DND-41 (cell line): Measurements from ENCODE around the gene B4GALT3.

Experiments used
- EZH2 ChIP-seq: IDR thresholded peaks from 3 replicates; pipeline ENCODE4 v1.6.1; 2012; ENCODE audit warnings: borderline replicate concordance, low read depth, mild to moderate bottlenecking, moderate library complexity, low read length, inconsistent platforms; ENCODE audit not compliant: severe bottlenecking
- TF ChIP-seq, protein P1 (sequence below): IDR thresholded peaks from 2 replicates; pipeline ENCODE4 v1.5.1; 2012; ENCODE audit warnings: borderline replicate concordance, low read length, moderate library complexity, mild to moderate bottlenecking; ENCODE audit not compliant: poor library complexity, severe bottlenecking; ENCODE audit errors: extremely low read depth

DNA sequence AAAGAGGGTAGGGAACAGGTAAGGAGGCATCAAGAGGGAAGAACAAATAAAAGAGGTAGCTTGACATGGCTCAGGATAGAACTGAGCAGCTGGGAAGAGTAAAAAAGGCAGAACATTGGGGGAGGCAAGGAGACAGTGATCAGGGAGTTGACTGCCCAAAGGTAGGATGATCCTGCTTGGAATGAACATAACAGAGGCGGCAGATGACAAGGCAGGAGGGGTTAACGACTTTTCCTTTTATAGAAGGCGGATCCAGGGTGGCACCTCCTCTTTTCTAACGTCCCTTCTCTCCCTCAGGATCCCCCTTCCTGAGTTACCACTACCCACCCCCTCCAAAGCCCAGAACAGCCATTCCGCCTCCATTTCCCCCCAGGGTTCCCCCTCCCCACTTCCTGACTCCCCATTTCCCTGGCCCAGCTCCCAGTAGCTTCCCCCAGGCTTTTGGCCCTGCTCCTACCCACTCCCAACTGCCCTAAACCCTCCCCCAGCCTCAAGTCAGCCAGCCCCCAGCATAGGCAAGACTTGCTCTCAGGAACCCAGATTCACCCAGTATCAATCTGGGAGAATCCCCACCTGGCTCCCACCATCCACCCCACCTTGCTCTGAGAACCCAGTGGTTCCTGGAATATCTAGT lies 22.3 kb upstream of the B4GALT3 start:
- TF ChIP-seq, protein P1, sequence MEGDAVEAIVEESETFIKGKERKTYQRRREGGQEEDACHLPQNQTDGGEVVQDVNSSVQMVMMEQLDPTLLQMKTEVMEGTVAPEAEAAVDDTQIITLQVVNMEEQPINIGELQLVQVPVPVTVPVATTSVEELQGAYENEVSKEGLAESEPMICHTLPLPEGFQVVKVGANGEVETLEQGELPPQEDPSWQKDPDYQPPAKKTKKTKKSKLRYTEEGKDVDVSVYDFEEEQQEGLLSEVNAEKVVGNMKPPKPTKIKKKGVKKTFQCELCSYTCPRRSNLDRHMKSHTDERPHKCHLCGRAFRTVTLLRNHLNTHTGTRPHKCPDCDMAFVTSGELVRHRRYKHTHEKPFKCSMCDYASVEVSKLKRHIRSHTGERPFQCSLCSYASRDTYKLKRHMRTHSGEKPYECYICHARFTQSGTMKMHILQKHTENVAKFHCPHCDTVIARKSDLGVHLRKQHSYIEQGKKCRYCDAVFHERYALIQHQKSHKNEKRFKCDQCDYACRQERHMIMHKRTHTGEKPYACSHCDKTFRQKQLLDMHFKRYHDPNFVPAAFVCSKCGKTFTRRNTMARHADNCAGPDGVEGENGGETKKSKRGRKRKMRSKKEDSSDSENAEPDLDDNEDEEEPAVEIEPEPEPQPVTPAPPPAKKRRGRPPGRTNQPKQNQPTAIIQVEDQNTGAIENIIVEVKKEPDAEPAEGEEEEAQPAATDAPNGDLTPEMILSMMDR, result no peak
- TF ChIP-seq EZH2, result no peak
